Daoy (cell line): Measurements from ENCODE around the gene BICDL2. TPM values are rescaled to one million over a fixed set of nuclear protein-coding genes. Genes with fewer than 3 reads are reported as not detected.

Experiments used
- DNase-seq: peaks from one replicate; pipeline ENCODE4 v3.0.0-alpha.2; 2015; ENCODE audit warnings: low read depth
- total RNA-seq: library from RNA; depleted of rRNA; stranded (reverse); fragments of >200 nt; shearing (Covaris generic); gene quantifications from 2 replicates; pipeline ENCODE4 v1.2.3, GENCODE V29; 2014

The BICDL2 gene
- total RNA-seq, 1 experiment from 2014 or later: not detected

- no peak for DNase-seq
Observed at GRCh38 chr16:3010510-3010909, 26.2 kb downstream of the BICDL2 start.

- DNase-seq: no peak
Observed at GRCh38 chr16:3009568-3010390, 27.0 kb downstream of the BICDL2 start.

DNA sequence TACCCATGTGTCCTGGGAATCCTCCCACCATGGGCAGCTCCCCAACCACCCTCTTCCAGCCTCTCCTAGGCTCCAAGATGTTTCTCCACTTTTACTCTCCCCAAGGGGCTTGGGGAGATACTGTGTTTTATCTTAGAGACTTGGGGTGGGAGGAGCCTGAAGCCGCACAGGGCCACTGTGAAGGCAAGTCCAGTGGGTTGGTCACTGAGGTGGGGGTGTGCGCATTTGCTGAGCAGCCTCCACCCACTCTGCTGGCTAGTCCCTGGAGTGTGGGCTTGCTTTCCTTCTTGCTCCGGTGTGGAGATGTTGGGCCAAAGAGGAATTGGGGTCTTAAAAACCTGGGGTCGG lies 28.1 kb downstream of the BICDL2 start:
- DNase-seq: no peak

DNA sequence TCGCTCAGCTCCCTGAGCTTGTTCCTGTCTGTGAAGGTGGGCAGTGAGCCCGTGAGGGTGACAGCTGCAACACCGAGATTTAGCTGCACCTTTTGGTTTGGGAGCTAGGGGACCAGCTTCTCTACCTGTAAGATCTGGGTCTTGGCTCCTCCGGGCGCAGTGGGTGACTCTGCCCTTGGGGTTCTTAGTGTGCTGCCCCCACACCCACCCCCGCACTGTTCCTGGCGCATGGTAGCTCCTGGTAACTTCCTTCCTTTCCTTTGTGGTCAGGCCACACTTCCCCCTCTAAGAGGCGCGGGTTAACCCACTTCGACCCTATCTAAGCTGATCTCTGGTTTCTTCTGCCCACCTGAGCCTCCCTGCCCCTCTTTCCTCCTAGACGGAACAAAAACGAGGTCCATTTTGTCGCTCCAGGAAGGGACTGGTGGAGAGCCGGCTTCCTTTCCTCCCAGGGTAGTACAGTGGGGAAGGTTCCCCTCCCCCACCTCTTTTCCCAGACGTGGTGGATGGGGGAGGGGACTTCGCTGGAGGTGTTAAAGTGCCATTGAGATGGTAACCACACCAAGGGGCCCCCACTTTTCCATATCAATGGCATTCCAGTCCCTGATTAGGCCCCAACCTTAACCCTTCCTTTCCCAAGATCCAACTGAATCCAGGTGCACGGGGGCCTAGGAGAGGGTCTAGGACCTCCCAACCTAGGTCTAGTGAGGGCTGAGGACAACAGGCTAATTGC lies 28.6 kb downstream of the BICDL2 start:
- no peak for DNase-seq

DNA sequence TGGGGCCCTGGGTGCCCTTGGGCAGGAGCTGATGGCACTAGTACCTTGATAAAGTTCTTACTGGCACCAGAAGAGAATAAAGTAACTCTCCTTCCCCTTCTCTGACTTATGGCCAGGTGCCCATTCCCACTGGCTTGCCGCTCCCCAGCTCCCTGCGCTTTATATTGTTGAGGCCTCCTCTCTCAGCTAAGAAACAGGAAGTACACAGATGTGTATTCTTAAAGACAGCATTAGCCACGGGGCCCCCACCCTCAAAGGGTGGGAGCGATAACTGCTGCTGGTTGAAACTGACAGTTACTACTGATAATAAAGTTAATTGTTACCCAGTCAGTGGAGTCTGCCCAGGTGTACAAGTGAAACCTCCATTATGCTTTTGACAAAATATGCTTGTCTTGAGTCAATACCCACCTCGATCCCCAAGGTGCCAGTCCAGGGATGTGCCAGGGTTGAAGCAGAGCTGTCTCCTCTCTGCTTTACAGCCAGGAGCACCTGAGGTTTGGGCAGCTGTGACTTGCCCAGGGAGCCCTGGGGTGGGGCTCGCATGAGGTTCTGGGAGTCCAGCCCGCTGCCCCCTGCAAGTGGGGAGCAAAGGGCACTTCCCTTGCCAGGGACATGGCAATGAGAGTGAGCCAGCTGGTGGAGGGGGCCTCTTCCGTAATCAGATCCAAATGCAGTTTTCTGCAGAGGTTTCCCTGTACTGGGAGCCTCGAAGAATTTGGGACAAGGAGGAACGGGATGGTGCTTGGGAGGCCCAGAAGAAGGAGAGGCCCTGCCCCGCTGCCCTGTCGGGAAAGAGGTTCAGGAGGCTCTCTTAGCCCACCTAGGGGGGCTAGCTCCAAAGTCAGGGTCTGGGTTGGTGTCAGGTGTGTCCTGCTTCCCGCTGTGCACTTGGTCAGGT lies 29.4 kb downstream of the BICDL2 start:
- no peak for DNase-seq

- DNase-seq: peak; percentile 55
Observed at GRCh38 chr16:3004781-3005284, 31.9 kb downstream of the BICDL2 start.

GRCh38 chr16:3004319-3004718 lies 32.4 kb downstream of the BICDL2 start:
- peak; percentile 61 for DNase-seq

DNA sequence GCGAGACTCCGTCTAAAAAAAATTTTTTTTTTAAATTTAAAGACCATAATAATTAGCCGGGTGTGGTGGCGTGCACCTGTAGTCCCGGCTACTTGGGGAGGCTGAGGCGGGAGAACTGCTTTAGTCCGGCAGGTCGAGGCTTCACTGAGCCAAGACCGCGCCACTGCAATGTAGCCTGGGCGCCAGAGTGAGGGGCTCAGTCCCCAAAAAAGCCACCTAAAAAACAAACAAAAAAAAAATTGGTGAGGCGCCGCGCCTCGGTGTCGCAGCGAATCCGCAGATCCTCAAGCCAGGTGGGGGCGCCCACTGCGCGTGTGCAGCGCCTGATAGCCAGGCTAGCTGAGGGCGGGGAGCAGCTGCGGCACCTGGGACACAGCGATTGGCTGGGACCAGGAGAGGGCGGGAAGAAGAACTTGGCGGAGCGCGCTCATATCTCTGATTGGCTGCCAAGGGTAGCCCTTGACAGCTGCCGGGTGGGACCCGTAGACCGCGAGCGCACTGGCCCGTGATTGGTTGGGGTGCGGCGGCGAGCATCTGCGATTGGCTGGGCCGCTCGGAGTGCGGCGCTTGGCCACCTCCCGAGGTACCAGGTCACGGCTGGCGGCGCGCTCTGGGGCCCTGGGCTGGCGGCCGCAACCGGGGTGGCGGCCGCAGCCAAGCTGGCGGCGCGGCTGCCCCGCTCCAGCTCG lies 33.0 kb downstream of the BICDL2 start:
- DNase-seq: peak; percentile 98

GRCh38 chr16:3001316-3001715 lies 35.4 kb downstream of the BICDL2 start:
- no peak for DNase-seq

DNA sequence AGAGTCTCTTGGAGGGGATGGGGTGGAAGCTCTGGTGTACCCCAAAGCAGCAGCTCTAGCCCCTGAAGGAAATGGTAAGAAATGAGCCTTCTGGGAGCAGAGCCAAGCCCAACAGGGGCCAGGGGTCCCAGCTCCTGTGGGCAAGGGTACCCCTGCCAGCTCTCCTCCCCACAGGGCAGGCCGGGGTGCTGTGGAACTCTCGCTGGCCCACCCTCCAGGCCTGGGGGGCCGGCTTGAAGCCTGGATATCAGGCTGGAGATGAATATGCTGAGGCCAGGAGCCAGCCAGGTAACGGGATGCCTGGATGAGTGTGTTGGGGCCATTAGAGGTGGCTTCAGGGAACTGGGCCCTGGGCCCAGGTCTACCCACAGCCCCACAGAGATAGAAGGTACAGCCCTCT lies 36.2 kb downstream of the BICDL2 start:
- DNase-seq: no peak

DNA sequence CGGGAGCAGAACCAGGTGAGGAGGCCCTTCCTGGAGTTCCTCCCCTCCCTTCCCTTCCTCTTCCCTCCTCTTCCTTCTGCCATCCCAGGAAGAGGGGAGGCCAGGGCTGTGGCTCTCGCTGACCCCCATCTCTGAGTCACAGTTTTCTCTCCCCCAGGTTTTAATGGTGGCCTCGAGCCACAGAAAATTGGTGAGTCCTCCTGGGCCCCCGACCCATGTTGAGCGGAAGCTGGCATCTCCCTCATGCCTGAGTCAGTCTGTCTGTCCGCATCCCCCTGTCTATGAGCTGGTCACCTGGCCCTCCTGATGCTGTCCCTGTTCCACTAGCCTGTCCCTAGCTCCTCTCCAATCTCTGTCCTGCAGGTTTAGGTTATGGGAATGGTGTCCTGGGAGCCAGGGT lies 36.8 kb downstream of the BICDL2 start:
- DNase-seq: no peak

- no peak for DNase-seq
Observed at GRCh38 chr16:2996298-2996697, 40.4 kb downstream of the BICDL2 start.

GRCh38 chr16:2992383-2993081 lies 44.2 kb downstream of the BICDL2 start:
- no peak for DNase-seq

DNA sequence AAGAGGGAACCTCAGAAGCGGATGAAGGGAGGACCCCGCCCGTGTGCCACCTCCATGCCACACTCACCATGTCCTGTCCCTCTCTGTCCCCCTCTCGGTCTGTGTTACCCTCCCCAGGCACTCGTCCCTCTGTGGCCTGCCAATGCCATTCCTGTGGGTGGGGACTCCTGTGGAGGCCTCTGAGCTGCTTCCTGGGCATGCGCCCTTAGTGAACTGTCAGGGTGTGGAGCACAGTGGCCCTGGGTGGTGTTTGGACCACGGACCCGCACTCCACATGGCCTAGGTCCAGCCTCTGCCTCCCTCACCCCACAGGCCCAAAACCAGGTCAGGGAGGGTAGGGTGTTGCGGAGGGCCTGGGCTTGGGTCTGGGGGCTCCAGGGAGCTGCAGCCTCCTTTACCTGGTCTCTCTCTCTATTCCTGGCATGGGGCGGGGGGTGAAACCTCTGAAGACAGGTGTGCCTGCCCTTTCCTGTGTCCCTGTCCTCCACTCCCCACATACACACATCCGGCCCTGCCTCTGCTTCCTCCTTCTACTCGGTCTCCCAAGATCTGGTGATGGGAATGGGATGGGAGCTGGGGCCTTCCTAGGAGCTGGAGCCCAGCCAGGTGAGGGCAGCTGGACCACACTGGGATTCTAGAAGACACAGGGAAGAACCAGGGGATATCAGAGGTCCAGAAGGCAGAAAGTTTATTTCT lies 45.0 kb downstream of the BICDL2 start:
- DNase-seq: no peak

GRCh38 chr16:2990891-2991290 lies 45.9 kb downstream of the BICDL2 start:
- DNase-seq: no peak

GRCh38 chr16:2988590-2989099 lies 48.1 kb downstream of the BICDL2 start:
- no peak for DNase-seq

GRCh38 chr16:2987833-2988232 lies 48.9 kb downstream of the BICDL2 start:
- no peak for DNase-seq

DNA sequence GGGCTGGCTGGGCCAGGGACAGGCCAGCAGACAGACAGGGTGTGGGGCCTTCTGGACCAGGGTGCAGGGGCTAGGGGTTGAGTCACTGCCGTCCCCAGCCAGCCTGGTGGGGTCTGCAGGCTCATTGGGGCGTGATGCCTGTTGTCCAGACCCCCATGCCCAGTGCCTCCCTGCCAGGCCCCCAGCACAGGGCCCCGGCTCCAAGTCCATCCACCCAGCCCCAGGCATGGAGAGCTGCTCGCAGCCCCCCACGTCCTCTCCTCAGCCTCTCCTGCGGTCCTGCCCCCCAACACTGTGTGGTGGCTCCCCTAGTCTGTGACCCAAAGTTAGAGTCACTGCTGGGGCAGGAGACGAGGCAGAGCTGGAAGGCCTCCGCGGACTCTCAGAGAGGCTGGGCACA lies 49.5 kb downstream of the BICDL2 start:
- DNase-seq: no peak

DNA sequence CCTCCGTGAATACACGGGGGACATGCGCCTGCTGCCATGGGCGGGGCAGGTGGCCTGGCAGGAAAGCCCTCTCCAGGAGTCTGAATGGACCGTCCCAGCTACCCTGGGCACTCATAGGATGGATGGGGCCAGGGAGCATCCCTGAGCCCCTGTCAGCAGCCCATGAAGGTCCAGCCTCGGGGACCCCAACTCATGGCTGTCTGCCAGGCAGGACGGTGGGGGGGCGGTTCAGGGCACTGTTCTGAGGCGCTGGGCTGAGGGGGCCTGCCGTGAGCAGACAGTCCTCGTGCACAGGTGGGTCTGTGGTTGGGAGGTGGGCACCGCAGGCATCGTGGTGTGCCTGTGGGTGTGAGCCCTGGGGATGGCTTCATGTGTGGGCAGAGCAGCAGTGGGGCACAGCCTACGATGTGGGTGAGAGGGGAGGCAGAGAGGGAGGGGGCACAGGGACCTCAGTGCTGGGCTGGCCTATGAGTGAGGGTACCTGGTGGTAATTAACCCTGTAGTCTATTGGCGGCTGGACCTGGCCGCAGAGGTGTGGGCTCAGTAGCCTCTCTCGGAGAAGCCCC lies 50.0 kb downstream of the BICDL2 start:
- no peak for DNase-seq

DNA sequence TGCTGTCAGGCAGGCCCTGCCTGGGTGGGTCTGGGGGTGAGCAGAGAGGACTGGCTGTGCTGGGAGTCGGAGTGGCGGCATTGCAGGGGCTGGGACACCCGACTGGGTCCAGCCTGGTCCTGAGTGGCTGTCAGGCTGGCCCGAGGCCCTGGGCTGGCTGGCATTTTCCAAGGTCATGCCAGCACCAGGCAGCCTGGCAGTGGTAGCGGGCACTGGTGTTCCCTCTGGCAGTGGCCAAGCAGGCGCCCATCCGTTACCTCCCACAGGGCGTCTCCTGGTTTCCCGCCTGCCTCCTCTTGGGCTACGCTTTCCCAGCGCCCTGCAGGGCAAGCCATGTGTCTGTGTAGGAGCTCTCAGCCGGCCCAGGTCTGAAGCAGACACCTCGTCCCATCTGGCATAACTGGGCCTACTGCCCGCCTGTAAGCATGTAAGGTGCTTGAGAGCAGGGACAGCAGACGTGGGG lies 50.8 kb downstream of the BICDL2 start:
- no peak for DNase-seq
